Karpas-422 (cell line): ENCODE data around the gene NTHL1. TPM values are rescaled to one million over a fixed set of nuclear protein-coding genes. Genes with fewer than 3 reads are reported as not detected.

ENCODE experiments used
- DNase-seq: peaks from one replicate; pipeline ENCODE4 v3.0.0-alpha.2; 2015
- H2AFZ ChIP-seq: fragments of 200-600 bp; sonication (generic); 2 replicates; pipeline ENCODE4 v1.6.1; 2014; ENCODE audit warnings: antibody characterized with exemption, low read length, mixed read lengths
- H3K27ac ChIP-seq: fragments of 200-600 bp; sonication (generic); 2 replicates; pipeline ENCODE4 v1.5.1; 2014; ENCODE audit warnings: mild to moderate bottlenecking, low read length, moderate library complexity
- H3K27me3 ChIP-seq: fragments of 200-600 bp; sonication (generic); 2 replicates; pipeline ENCODE4 v1.6.1; 2014; ENCODE audit warnings: low read length, mixed read lengths
- H3K36me3 ChIP-seq: fragments of 200-600 bp; sonication (generic); 2 replicates; pipeline ENCODE4 v1.6.1; 2014; ENCODE audit warnings: low read length, mixed read lengths; ENCODE audit not compliant: insufficient read depth
- H3K4me1 ChIP-seq: fragments of 200-600 bp; sonication (generic); 2 replicates; pipeline ENCODE4 v1.6.1; 2014; ENCODE audit warnings: mild to moderate bottlenecking, low read length, mixed read lengths
- H3K4me2 ChIP-seq: fragments of 200-600 bp; sonication (generic); 2 replicates; pipeline ENCODE4 v1.6.1; 2014; ENCODE audit warnings: low read length, low read depth, mild to moderate bottlenecking; ENCODE audit not compliant: poor library complexity, severe bottlenecking
- H3K4me3 ChIP-seq: fragments of 200-600 bp; sonication (generic); 2 replicates; pipeline ENCODE4 v1.5.1; 2014; ENCODE audit warnings: mild to moderate bottlenecking, antibody characterized with exemption, low read length, mixed read lengths
- H3K79me2 ChIP-seq: fragments of 200-600 bp; sonication (generic); 2 replicates; pipeline ENCODE4 v1.6.1; 2014; ENCODE audit warnings: mild to moderate bottlenecking, low read length, mixed read lengths
- H3K9ac ChIP-seq: fragments of 200-600 bp; sonication (generic); 2 replicates; pipeline ENCODE4 v1.6.0; 2014; ENCODE audit warnings: low read length
- H3K9me2 ChIP-seq: fragments of 200-600 bp; sonication (generic), shearing (Covaris generic); replicated peaks from 2 replicates; pipeline ENCODE4 v1.6.0; 2014; ENCODE audit warnings: mild to moderate bottlenecking, low read length, moderate library complexity; ENCODE audit not compliant: insufficient read depth
- H3K9me3 ChIP-seq: fragments of 300-700, 200-600 bp; sonication (generic); 2 replicates; pipeline ENCODE4 v1.6.1; 2014; ENCODE audit warnings: low read length, mixed read lengths
- H4K20me1 ChIP-seq: fragments of 200-600 bp; sonication (generic); 2 replicates; pipeline ENCODE4 v1.6.1; 2014; ENCODE audit warnings: mild to moderate bottlenecking, antibody characterized with exemption, low read length, low read depth; ENCODE audit not compliant: insufficient read depth
- total RNA-seq: library from RNA; depleted of rRNA; stranded (reverse); fragments of >200 nt; shearing (Covaris generic); gene quantifications from 2 replicates; pipeline ENCODE4 v1.2.3, GENCODE V29; 2014; ENCODE audit warnings: low replicate concordance

NTHL1 gene
- total RNA-seq, 1 experiment from 2014 or later: 23.2 TPM

DNA sequence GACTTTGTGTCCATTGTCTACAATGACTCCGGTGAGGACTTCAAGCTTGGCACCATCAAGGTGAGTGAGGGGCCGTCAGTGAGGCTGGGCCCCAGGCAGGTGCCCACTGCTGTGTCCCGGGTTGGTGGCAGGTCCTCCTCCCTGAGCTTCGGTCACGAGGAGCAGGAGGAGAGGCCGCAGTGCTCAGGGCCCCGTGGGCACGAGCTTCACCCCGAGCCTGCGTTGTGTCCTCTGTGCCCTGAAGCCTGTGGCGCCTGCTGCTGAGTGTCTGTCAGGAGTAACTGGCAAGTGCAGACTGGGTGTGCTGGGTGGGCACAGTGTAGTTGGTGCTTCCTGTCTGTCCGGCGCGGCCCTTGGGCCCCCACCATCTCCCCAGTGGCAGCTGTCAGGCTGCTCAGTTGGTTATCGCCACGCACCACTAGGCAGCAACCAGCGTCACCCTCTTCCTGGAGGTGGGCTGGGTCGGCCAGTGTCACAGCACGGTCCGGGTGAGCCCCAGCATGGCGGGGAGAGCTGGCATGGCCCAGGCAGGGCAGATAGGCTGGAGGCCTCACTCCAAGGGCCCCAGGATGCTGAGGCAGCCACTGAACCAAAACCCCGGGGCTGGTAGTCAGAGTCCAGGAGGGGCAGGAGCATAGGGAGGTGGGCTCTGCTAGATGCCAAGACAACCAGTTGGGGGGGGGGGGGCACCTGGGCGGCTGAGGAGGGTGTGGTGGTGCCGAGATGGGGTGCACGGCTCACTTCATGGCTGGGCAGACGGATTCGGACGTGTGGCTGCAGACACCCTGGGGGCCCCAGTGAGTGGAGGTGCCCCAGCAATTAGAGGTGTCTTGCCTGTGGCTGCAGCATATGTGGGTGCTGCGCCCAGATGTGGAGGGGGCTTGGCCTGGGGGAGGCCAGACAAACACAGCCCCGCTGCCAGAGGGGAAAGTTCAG is 39.4 kb upstream of the NTHL1 start:
- peak; percentile 71 for DNase-seq
- no peaks in the 10 kb centered on the region for H3K79me2 ChIP-seq
- H3K36me3 ChIP-seq: 0 out of 2 replicates have a peak, but pooled peaks cover 4% of the 10 kb centered on the region

DNA sequence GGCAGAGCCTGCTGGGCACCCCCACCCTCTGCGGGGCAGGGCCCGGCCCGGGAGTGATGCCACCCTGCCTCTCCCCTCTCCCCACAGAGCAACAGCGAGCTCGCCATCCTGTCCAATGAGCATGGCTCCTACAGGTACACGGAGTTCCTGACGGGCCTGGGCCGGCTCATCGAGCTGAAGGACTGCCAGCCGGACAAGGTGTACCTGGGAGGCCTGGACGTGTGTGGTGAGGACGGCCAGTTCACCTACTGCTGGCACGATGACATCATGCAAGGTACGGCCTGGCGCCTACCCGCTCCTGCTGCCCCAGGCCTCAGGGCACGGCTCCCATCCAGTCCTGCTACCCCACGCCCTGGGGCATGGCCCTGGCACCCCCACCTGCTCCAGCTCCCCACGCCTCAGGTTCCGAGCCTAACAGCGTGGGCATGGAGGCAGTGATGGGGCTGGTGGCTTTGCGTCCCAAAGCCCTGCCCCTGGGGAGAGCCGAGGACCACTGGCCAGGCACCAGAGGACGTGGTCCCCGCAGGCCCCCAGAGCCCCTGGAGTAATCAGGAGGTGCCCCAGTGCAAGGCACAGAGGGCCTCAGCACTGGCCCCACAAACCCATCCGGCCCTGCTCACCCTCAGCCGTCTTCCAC is 38.6 kb upstream of the NTHL1 start:
- Histone ChIP-seq H2AFZ (no peak overlapping the region), H3K79me2 (no peaks in the 10 kb centered on the region), H3K4me1 (peaks cover 24% of the 10 kb centered on the region), H3K9me2 (no peaks in the 10 kb centered on the region), H3K27ac (no peak overlapping the region), H3K4me2 (peak overlapping the region; percentile 19), H3K36me3 (0 out of 2 replicates have a peak, but pooled peaks cover 4% of the 10 kb centered on the region), H3K27me3 (no peaks in the 10 kb centered on the region), H3K9me3 (no peaks in the 10 kb centered on the region), H3K9ac (peak overlapping the region; percentile 24; the same call in 1 of the 2 replicates), H3K4me3 (no peak overlapping the region), H4K20me1 (peaks cover 6% of the 10 kb centered on the region; the same call in 1 of the 2 replicates)
- DNase-seq: no peak

More for the DNA sequence above, 39.4 kb upstream of the NTHL1 start:
- Histone ChIP-seq H3K4me1 (peaks cover 24% of the 10 kb centered on the region), H3K4me3 (no peak overlapping the region), H3K27ac (no peak overlapping the region), H3K4me2 (no peak overlapping the region), H3K27me3 (no peaks in the 10 kb centered on the region), H3K9ac (no peak overlapping the region; the same call in 1 of the 2 replicates), H4K20me1 (peaks cover 6% of the 10 kb centered on the region; the same call in 1 of the 2 replicates), H3K9me3 (no peaks in the 10 kb centered on the region), H2AFZ (no peak overlapping the region), H3K9me2 (no peaks in the 10 kb centered on the region)

DNA sequence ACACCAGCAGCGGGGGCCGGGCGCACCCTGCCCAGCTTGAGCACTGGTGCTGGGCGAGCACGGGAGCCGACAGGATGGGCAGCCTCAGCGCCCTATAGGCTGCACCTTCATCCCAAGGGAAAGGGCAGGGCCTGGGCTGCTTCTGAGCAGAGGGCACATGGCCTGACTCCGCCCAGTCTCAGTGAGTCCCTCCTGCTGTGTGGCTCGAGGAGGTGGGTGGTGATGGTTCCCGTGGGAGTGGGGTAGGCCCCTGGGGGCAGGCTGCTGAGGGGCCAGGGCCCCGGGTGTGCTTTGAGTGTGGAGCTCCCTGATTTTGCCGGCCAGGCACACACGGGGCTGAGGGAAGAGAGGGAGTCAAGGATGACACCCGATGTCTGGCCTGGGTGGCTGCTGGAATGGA is 38.0 kb upstream of the NTHL1 start:
- Histone ChIP-seq H4K20me1 (peaks cover 6% of the 10 kb centered on the region; the same call in 1 of the 2 replicates), H3K4me3 (no peak overlapping the region), H3K9me3 (no peaks in the 10 kb centered on the region), H3K27me3 (no peaks in the 10 kb centered on the region), H3K4me1 (peaks cover 24% of the 10 kb centered on the region), H2AFZ (no peak overlapping the region), H3K79me2 (no peaks in the 10 kb centered on the region), H3K9me2 (no peaks in the 10 kb centered on the region), H3K36me3 (0 out of 2 replicates have a peak, but pooled peaks cover 3% of the 10 kb centered on the region), H3K9ac (peak overlapping the region; percentile 24; the same call in 1 of the 2 replicates), H3K27ac (no peak overlapping the region), H3K4me2 (peak overlapping the region; percentile 19)
- peak; percentile 81 for DNase-seq

DNA sequence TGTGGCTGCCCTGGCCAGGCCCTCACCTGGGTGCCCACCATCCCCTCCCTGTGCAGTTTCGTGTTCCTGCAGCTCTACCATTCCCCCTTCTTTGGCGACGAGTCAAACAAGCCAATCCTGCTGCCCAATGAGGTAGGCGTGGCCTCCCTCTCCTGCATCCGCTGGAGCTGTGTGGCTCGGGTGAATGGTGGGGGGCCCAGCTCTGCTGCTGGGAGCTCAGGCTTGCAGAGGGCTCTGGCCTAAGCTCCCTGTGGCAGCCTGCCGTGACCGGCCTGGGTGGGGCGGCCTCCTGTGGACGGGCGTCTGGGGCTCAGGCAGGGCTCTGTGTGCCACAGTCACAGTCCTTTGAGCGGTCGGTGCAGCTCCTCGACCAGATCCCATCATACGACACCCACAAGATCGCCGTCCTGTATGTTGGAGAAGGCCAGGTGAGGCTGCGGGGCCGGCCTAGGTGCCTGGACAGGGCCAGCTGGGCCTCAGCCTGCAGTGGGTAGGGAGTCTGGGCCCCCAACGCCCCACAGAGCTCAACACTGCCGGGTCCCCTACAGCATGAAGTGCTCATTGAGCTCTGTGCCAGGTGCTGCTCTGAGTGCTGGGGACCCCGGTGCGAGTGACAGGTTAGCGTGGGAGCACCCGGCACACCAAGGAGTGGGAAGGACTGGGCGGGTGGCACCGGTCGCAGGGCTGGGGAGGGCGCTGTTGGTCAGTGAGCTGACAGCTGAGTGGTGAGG is 37.4 kb upstream of the NTHL1 start:
- no peaks in the 10 kb centered on the region for H3K79me2 ChIP-seq
- H3K27ac ChIP-seq: no peak overlapping the region
- H2AFZ ChIP-seq: no peak overlapping the region
- peaks cover 6% of the 10 kb centered on the region; the same call in 1 of the 2 replicates for H4K20me1 ChIP-seq
- H3K4me3 ChIP-seq: no peak overlapping the region
- DNase-seq: no peak
- H3K4me2 ChIP-seq: no peak overlapping the region
- no peaks in the 10 kb centered on the region for H3K9me2 ChIP-seq
- H3K36me3 ChIP-seq: no peaks in the 10 kb centered on the region
- H3K27me3 ChIP-seq: no peaks in the 10 kb centered on the region
- peaks cover 24% of the 10 kb centered on the region for H3K4me1 ChIP-seq
- H3K9me3 ChIP-seq: no peaks in the 10 kb centered on the region
- H3K9ac ChIP-seq: no peak overlapping the region

DNA sequence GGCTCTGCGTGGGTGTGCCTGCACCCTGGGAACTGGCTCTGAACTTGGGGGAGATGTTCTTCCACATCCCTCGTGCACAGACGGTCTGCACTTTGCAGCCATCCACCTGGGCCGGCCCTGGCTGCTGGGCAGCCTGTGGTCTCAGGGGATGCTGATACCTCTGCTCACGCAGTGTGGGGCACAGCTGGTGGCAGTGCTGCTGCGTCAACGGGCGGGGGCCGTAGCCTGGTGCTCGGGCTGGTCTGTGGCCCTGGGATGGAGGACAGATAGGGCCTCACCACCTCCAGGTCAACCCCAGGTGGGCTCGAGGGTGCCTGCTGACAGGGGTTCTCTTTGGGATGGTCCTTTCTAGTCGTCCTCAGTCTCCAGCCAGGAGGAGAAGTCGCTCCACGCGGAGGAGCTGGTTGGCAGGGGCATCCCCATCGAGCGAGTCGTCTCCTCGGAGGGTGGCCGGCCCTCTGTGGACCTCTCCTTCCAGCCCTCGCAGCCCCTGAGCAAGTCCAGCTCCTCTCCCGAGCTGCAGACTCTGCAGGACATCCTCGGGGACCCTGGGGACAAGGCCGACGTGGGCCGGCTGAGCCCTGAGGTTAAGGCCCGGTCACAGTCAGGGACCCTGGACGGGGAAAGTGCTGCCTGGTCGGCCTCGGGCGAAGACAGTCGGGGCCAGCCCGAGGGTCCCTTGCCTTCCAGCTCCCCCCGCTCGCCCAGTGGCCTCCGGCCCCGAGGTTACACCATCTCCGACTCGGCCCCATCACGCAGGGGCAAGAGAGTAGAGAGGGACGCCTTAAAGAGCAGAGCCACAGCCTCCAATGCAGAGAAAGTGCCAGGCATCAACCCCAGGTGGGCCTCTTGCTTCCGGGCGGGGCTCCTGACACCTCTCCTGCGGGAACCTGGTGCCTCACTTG is 36.5 kb upstream of the NTHL1 start:
- H2AFZ ChIP-seq: no peak overlapping the region
- no peaks in the 10 kb centered on the region for H3K9me3 ChIP-seq
- no peak overlapping the region for H3K4me3 ChIP-seq
- H4K20me1 ChIP-seq: peaks cover 6% of the 10 kb centered on the region; the same call in 1 of the 2 replicates
- H3K27me3 ChIP-seq: no peaks in the 10 kb centered on the region
- peaks cover 24% of the 10 kb centered on the region for H3K4me1 ChIP-seq
- no peak overlapping the region for H3K27ac ChIP-seq
- H3K4me2 ChIP-seq: no peak overlapping the region
- DNase-seq: no peak
- no peaks in the 10 kb centered on the region for H3K79me2 ChIP-seq
- H3K36me3 ChIP-seq: no peaks in the 10 kb centered on the region
- H3K9ac ChIP-seq: no peak overlapping the region
- no peaks in the 10 kb centered on the region for H3K9me2 ChIP-seq

DNA sequence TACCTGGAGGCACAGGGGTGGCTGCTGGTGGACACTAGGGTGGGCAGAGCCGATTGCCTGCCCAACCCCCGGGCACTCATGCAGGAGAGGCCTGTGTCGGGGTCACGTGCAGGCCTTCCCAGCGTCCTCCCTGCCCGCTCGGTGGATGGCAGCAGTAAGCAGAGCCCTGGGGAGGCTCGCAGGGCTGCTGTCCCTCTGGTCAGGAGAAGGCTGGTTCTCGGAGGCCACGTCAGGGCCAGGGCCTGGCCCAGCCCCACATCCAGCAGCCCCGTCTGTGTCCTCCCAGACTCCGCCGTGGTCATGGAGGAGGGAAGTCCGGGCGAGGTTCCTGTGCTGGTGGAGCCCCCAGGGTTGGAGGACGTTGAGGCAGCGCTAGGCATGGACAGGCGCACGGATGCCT is 35.8 kb upstream of the NTHL1 start:
- H3K36me3 ChIP-seq: no peaks in the 10 kb centered on the region

DNA sequence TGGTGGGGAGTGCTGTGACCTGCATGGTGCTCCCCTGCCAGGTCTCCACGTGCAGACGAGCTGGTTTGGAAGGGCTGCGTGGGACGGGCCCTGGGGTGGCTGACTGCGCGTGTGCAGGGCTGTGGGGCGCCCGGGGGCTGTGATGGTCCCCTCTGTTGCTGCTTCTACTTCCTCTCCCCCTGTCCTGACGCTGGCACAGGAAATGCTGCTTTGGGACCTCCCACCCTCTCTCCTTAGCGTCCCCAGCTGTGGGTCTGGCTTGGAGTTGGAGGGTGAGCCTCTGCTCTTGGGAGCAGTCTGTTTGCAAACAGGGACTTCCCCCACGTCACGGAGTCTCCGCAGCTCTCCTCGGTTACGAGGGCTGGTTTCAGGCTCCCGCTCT is 35.3 kb upstream of the NTHL1 start:
- H3K27me3 ChIP-seq: no peaks in the 10 kb centered on the region
- no peak overlapping the region for H3K9ac ChIP-seq
- H3K27ac ChIP-seq: no peak overlapping the region
- no peak overlapping the region for H3K4me2 ChIP-seq
- DNase-seq: no peak
- H3K36me3 ChIP-seq: no peaks in the 10 kb centered on the region
- H3K9me2 ChIP-seq: no peaks in the 10 kb centered on the region
- no peak overlapping the region for H2AFZ ChIP-seq
- no peaks in the 10 kb centered on the region for H3K9me3 ChIP-seq
- H3K4me3 ChIP-seq: no peak overlapping the region
- H4K20me1 ChIP-seq: peaks cover 6% of the 10 kb centered on the region; the same call in 1 of the 2 replicates
- peaks cover 24% of the 10 kb centered on the region for H3K4me1 ChIP-seq
- H3K79me2 ChIP-seq: no peaks in the 10 kb centered on the region

More for the DNA sequence above, 35.8 kb upstream of the NTHL1 start:
- Histone ChIP-seq H3K4me3 (no peak overlapping the region), H3K27ac (no peak overlapping the region), H3K9me3 (no peaks in the 10 kb centered on the region), H4K20me1 (peaks cover 6% of the 10 kb centered on the region; the same call in 1 of the 2 replicates), H2AFZ (no peak overlapping the region), H3K9ac (no peak overlapping the region), H3K4me1 (peaks cover 24% of the 10 kb centered on the region), H3K4me2 (no peak overlapping the region), H3K9me2 (no peaks in the 10 kb centered on the region), H3K27me3 (no peaks in the 10 kb centered on the region), H3K79me2 (no peaks in the 10 kb centered on the region)
- DNase-seq: no peak
